ENCODE measurements around the gene AFG1L.
"Not testable (repeated sequence)": the region's sequence is repeated elsewhere in the genome, so short reads cannot be mapped to it uniquely, and the experiment has no call there.

The AFG1L gene

GRCh38 chr6:108355120-108355519 lies 60.3 kb downstream of the AFG1L start:
- DNase-seq = no peak

GRCh38 chr6:108355890-108356289 lies 61.0 kb downstream of the AFG1L start:
- no peak for DNase-seq

GRCh38 chr6:108359901-108360882 lies 65.3 kb downstream of the AFG1L start:
- DNase-seq = no peak

- DNase-seq = no peak
Measured at GRCh38 chr6:108360919-108361311, 66.1 kb downstream of the AFG1L start.

GRCh38 chr6:108361312-108361932 lies 66.6 kb downstream of the AFG1L start:
- no peak for DNase-seq

- DNase-seq = no peak
Measured at GRCh38 chr6:108362455-108362854, 67.6 kb downstream of the AFG1L start.

- DNase-seq = no peak
Measured at GRCh38 chr6:108363113-108363512, 68.3 kb downstream of the AFG1L start.

GRCh38 chr6:108363889-108364313 lies 69.0 kb downstream of the AFG1L start:
- no peak for DNase-seq

GRCh38 chr6:108364470-108364869 lies 69.6 kb downstream of the AFG1L start:
- no peak for DNase-seq

GRCh38 chr6:108365478-108365877 lies 70.6 kb downstream of the AFG1L start:
- no peak for DNase-seq

GRCh38 chr6:108366236-108366635 lies 71.4 kb downstream of the AFG1L start:
- DNase-seq = no peak

- no peak for DNase-seq
Measured at GRCh38 chr6:108368431-108369030, 73.7 kb downstream of the AFG1L start.

- no peak for DNase-seq
Measured at GRCh38 chr6:108380876-108381275, 86.0 kb downstream of the AFG1L start.

- no peak for DNase-seq
Measured at GRCh38 chr6:108383981-108384380, 89.1 kb downstream of the AFG1L start.

GRCh38 chr6:108389190-108389589 lies 94.3 kb downstream of the AFG1L start:
- DNase-seq = not testable (repeated sequence)

- no peak for DNase-seq
Measured at GRCh38 chr6:108395297-108395696, 100.4 kb downstream of the AFG1L start.

- DNase-seq = no peak
Measured at GRCh38 chr6:108403236-108403635, 108.4 kb downstream of the AFG1L start.

- no peak for DNase-seq
Measured at GRCh38 chr6:108406943-108407342, 112.1 kb downstream of the AFG1L start.

- DNase-seq = no peak
Measured at GRCh38 chr6:108407904-108408827, 113.3 kb downstream of the AFG1L start.

GRCh38 chr6:108408861-108409260 lies 114.0 kb downstream of the AFG1L start:
- DNase-seq = no peak

- not testable (repeated sequence) for DNase-seq
Measured at GRCh38 chr6:108416047-108416833, 121.4 kb downstream of the AFG1L start.

GRCh38 chr6:108417027-108417426 lies 122.2 kb downstream of the AFG1L start:
- DNase-seq = no peak
